Heart right ventricle (tissue), 16 donors: ENCODE results near the gene MAD1L1. TPM values are rescaled to one million over a fixed set of nuclear protein-coding genes. Genes with fewer than 3 reads are reported as not detected.
A peak's percentile ranks its signal among the peaks of the same experiment; 100 is the strongest.

Source experiments
- ATAC-seq, 8 donors: fragments of 200-7000 bp; cut with Tn5 transposase; one replicate each; pipeline ENCODE4 v1.9.1; 2020; ENCODE audit warnings: mild to moderate bottlenecking in 8 of 8, moderate library complexity in 8 of 8, moderate number of reproducible peaks in 1 of 8
- DNase-seq, 2 donors: peaks; one replicate each; pipeline ENCODE4 v3.0.0-alpha.2; 2020
- H3K27ac ChIP-seq, 10 donors: fragments of 200-600 bp; sonication (generic) in 2 of 10; one replicate each; pipeline versions ENCODE4 v1.5.0 to v1.8.0; 2020 to 2022; ENCODE audit warnings: mild to moderate bottlenecking in 3 of 10
- H3K27me3 ChIP-seq, 7 donors: fragments of 200-600 bp; one replicate each; pipeline ENCODE4 v1.8.0; 2021 to 2022; ENCODE audit warnings: mild to moderate bottlenecking in 2 of 7
- H3K36me3 ChIP-seq, 9 donors: fragments of 200-600 bp; sonication (generic) in 1 of 9; one replicate each; pipeline versions ENCODE4 v1.5.0 to v1.8.0; 2020 to 2022; ENCODE audit warnings: mild to moderate bottlenecking in 2 of 9
- H3K4me1 ChIP-seq, 9 donors: fragments of 200-600 bp; sonication (generic) in 1 of 9; one replicate each; pipeline versions ENCODE4 v1.5.0 to v1.8.0; 2020 to 2022; ENCODE audit warnings: mild to moderate bottlenecking in 4 of 9
- H3K4me3 ChIP-seq, 10 donors: fragments of 200-600 bp; sonication (generic) in 2 of 10; one replicate each; pipeline versions ENCODE4 v1.5.0 to v1.8.0; 2020 to 2022; ENCODE audit warnings: mild to moderate bottlenecking in 7 of 10, moderate library complexity in 2 of 10
- H3K9me3 ChIP-seq, 11 donors: fragments of 200-600 bp in 10 of 11; sonication (generic) in 2 of 11; one replicate each; pipeline versions ENCODE4 v1.5.0 to v1.8.0; 2013 to 2022; ENCODE audit warnings: mild to moderate bottlenecking in 2 of 11, control low read depth in 1 of 11, moderate library complexity in 1 of 11
- WGBS, 2 donors: extraction: QIAGEN DNeasy Blood & Tissue Kit; methylation state at CpG; one replicate each; pipeline ENCODE4 v1.1.7; 2013; ENCODE audit warnings: inconsistent platforms in 1 of 2; 5-methylcytosine and 5-hydroxymethylcytosine counted together
- intact Hi-C, 10 donors: fragments of 100-400 bp; cut with DNase I; formaldehyde crosslinking; loops; one replicate each; pipeline versions ENCODE4 v1.11.1 to v1.14.2; 2022
- polyA plus RNA-seq, 2 donors: library from polyadenylated mRNA; stranded (reverse); fragments of 200-250 nt; gene quantifications; one replicate each; pipeline ENCODE4 v1.2.3, GENCODE V29; 2013
- total RNA-seq, 10 donors: library from RNA; stranded (reverse); fragmentation: NEBNext Ultra II Directional in 3 of 10; extraction: Animal tissue kit (Norgen Biotek cat#: 25700) in 3 of 10; gene quantifications; one replicate each; pipeline versions ENCODE4 v1.2.1 to v1.2.4, GENCODE V29; 2021 to 2023
- TF ChIP-seq, protein P1 (sequence below), 9 donors: fragments of 200-600 bp; sonication (generic) in 2 of 9; IDR thresholded peaks; one replicate each; pipeline versions ENCODE4 v1.5.0 to v1.8.0; 2021 to 2022; ENCODE audit warnings: antibody characterized with exemption in 9 of 9, mild to moderate bottlenecking in 5 of 9, moderate library complexity in 1 of 9
- donor health status: Arrhythmogenic right ventricular cardiomyopathy.
- donor health status: ischemic (EF 13 %, LVEDD 7.1; RV severe dilation, severe dysfunction).
- donor health status: healthy with polysubstance abuse.
- donor health status: DM: no; HTN: yes; CAD: no.
- donor health status: DM: no; HTN: no; CAD: no.
- donor health status: ischemic (EF 25% LVEDD 6.9; RV normal size, moderate dysfunction).
- donor health status: ischemic (EF 25% LVEDD 5.7; RV mildly dilated, moderate dysfunction).
- donor health status: healthy.
- donor health status: DM: yes; HTN: yes; CAD: no.
- donor health status: Ischemic cardiomyopathy.
- donor health status: ischemic (EF 35%, LVEDD 5.7; RV mildly dilated, moderate dysfunction).
- donor health status: nonischemic (EF 11% LVEDD 7.7; RV severe dilation, severe dysfunction).
- donor health status: DM: yes; HTN: yes; CAD: no.
- donor health status: PGD.
- donor health status: ischemic (EF 29% LVEDD 5.4; RV normal size, mild dysfunction).
- donor health status: nonischemic (EF 23%, LVEDD 6.1; RV moderate dilation, normal function).

MAD1L1 gene
- total and polyA plus RNA-seq, 12 donors = 13.8 to 46.8 (median 20.2) TPM

- TF ChIP-seq, protein P1, sequence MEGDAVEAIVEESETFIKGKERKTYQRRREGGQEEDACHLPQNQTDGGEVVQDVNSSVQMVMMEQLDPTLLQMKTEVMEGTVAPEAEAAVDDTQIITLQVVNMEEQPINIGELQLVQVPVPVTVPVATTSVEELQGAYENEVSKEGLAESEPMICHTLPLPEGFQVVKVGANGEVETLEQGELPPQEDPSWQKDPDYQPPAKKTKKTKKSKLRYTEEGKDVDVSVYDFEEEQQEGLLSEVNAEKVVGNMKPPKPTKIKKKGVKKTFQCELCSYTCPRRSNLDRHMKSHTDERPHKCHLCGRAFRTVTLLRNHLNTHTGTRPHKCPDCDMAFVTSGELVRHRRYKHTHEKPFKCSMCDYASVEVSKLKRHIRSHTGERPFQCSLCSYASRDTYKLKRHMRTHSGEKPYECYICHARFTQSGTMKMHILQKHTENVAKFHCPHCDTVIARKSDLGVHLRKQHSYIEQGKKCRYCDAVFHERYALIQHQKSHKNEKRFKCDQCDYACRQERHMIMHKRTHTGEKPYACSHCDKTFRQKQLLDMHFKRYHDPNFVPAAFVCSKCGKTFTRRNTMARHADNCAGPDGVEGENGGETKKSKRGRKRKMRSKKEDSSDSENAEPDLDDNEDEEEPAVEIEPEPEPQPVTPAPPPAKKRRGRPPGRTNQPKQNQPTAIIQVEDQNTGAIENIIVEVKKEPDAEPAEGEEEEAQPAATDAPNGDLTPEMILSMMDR (IDR thresholded peaks at IDR 0.05) = no peak
- Histone ChIP-seq H3K4me3 (no peak overlapping the region), H3K36me3 (peaks cover 0 to 11% (median 0%) of the 10 kb centered on the region in 9 donors), H3K27ac (no peak overlapping the region), H3K27me3 (no peaks in the 10 kb centered on the region), H3K9me3 (no peaks in the 10 kb centered on the region), H3K4me1 (no peaks in the 10 kb centered on the region)
- intact Hi-C loops = loop anchor here in 1 of 10 donors (10.0 kb wide), 1 partner anchor 55 kb away; no protein-coding TSS in a partner anchor
- WGBS, 2 donors = 97 to 98% methylated on average over 27 of the region's 27 CpGs
- peak in 1 of 2 donors; percentile 11 for DNase-seq
- no peak for ATAC-seq
Measured at GRCh38 chr7:2000153-2000687, 232.5 kb downstream of the MAD1L1 start.

DNA sequence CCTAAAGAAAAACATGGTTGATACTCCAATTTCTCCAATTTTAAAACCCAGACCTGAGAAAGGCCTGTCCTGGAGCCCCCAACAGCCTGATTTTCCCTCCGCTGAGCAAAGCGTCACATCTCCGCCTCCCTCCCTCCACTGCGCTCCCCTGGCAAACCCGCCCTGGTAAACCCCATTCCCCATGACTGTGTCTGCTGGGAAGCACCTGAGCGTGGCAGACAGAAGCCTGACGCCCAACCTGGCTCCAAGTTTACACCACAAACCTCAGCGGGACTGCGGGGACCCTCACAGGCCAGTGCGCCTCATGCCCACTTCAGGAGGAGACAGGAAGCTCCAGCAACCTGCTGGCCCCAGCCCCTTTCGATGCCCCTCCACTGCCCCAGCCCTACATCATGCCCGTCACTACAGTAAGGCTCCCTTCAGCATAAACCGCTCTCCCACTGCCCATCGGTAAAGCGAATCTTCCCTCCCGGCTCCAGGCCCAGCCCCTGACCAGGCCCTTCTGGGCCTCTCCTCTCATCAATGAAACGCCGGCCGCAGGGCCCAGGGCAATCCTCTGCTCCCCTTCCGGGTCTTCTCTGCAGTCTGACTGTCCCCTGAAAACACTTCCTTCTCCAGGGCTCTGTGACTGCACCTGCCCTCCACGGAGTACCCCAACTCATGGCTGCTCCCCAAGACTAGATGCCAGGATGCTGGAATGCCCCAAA, 233.3 kb downstream of the MAD1L1 start:
- peak in 1 of 2 donors; percentile 5 for DNase-seq

DNA sequence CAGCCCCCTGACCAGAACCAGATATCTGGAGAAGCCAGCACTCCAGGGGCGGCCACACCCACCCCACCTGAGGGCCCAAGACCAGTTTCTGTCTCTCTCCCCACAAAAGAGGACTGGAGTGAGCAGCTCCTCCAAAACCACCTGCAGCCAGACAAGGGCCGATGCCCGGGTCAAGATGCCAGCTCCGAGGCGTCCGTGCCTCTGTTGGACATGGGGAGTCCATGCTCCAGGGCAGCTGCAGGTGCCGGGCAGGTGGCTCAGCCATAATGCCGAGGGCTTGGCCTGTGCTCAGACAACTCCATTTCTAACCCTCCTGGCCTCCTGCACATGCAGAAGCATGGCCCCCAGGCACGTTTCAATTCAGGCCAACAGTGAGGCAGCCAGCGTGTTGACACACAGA, 234.6 kb downstream of the MAD1L1 start:
- no peak overlapping the region for H3K4me3 ChIP-seq
- DNase-seq (peak in 1 of 2 donors; percentile 13), ATAC-seq (no peak)
- H3K36me3 ChIP-seq = peaks cover 0 to 5% (median 0%) of the 10 kb centered on the region in 9 donors
- H3K4me1 ChIP-seq = peaks cover under 1 to 6% (median 4%) of the 10 kb centered on the region in 9 donors
- no peaks in the 10 kb centered on the region for H3K9me3 ChIP-seq
- 95 to 96% methylated on average over 10 of the region's 10 CpGs for WGBS, 2 donors
- TF ChIP-seq, protein P1 (IDR thresholded peaks at IDR 0.05) = no peak
- H3K27me3 ChIP-seq = no peaks in the 10 kb centered on the region
- intact Hi-C loops = no loop called here
- H3K27ac ChIP-seq = no peak overlapping the region

More for the DNA sequence above, 233.3 kb downstream of the MAD1L1 start:
- WGBS, 2 donors = 96 to 97% methylated on average over 21 of the region's 21 CpGs
- Histone ChIP-seq H3K36me3 (peaks cover 0 to 7% (median 0%) of the 10 kb centered on the region in 9 donors), H3K27ac (no peak overlapping the region), H3K4me1 (no peaks in the 10 kb centered on the region), H3K9me3 (no peaks in the 10 kb centered on the region), H3K4me3 (no peak overlapping the region), H3K27me3 (no peaks in the 10 kb centered on the region)
- no peak for ATAC-seq
- TF ChIP-seq, protein P1 (IDR thresholded peaks at IDR 0.05) = no peak
- intact Hi-C loops = no loop called here

DNA sequence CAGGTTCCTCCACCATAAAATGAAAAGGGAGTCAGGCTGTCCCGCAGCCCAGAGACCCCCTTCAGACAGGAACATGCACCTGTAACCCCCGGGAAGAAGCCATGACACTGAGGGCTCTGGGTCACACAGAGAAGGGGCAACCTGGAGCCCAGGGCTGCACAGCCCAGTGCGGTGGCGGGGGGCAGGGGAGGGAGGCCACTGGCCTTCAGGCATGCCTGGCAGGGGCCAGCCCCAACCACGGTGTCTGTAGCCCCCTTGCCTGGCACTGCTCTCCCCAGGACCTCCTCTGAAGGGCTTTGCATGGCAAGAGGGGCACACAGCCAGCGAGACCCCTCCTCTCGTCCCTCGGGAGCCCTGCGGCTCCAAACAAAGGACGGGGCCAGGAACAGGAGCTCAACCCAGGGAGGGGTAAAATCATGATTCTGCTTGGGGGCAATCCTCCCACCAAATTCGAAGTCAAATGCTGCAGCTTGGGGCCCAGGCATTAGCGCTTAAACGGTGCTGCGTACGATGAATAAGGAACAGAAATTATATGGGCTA, 235.1 kb downstream of the MAD1L1 start:
- TF ChIP-seq, protein P1 (IDR thresholded peaks at IDR 0.05) = no peak
- no peaks in the 10 kb centered on the region for H3K9me3 ChIP-seq
- no peak overlapping the region for H3K4me3 ChIP-seq
- H3K4me1 ChIP-seq = peaks cover 4 to 12% (median 6%) of the 10 kb centered on the region in 9 donors
- no peak for DNase-seq
- WGBS, 2 donors = 88 to 94% methylated on average over 15 of the region's 15 CpGs
- H3K27me3 ChIP-seq = no peaks in the 10 kb centered on the region
- intact Hi-C loops = no loop called here
- H3K27ac ChIP-seq = no peak overlapping the region
- H3K36me3 ChIP-seq = peaks cover 0 to 5% (median 0%) of the 10 kb centered on the region in 9 donors
- ATAC-seq = no peak
